PC-9 (cell line): ENCODE results near the gene PIH1D1. TPM values are rescaled to one million over a fixed set of nuclear protein-coding genes. Genes with fewer than 3 reads are reported as not detected.
A peak's percentile ranks its signal among the peaks of the same experiment; 100 is the strongest.

Experiments
- BruUV-seq: library from RNA; stranded (reverse); fragments of 400-500 nt; replicated peaks from 2 replicates; lab custom pipeline; 2021; lab: Mats Ljungman, UMichigan
- CTCF ChIA-PET: fragments of 300-600 bp; sonication (Branson Sonifier 250); formaldehyde crosslinking; loops from one replicate; lab custom pipeline; 2022; ENCODE audit warnings: antibody characterized with exemption; lab: Charles Lee
- POLR2A ChIA-PET: fragments of 300-600 bp; sonication (Branson Sonifier 250); formaldehyde crosslinking; loops from one replicate; lab custom pipeline; 2022; ENCODE audit warnings: antibody characterized with exemption; ENCODE audit not compliant: unreplicated experiment; lab: Charles Lee
- DNase-seq, 2 experiments: peaks; one replicate each; pipeline versions ENCODE4 v3.0.0 to v3.0.0-alpha.2; 2015 to 2022; ENCODE audit warnings: mixed read lengths in 1 of 2
- H2AFZ ChIP-seq: fragments of 200-600 bp; sonication (generic); 2 replicates; pipeline ENCODE4 v1.8.1; 2017; ENCODE audit warnings: antibody characterized with exemption
- H3F3A ChIP-seq: fragments of 200-600 bp; sonication (generic); 2 replicates; pipeline ENCODE4 v1.8.1; 2017; ENCODE audit warnings: antibody characterized with exemption, mild to moderate bottlenecking, low read depth; ENCODE audit not compliant: insufficient read depth
- H3K27ac ChIP-seq: fragments of 200-600 bp; sonication (generic); 2 replicates; pipeline ENCODE4 v1.6.1; 2016; ENCODE audit warnings: mixed run types
- H3K27me3 ChIP-seq: fragments of 200-600 bp; sonication (generic); 2 replicates; pipeline ENCODE4 v1.6.1; 2016; ENCODE audit warnings: low read depth, mixed run types; ENCODE audit not compliant: insufficient read depth
- H3K36me3 ChIP-seq: fragments of 200-600 bp; sonication (generic); 2 replicates; pipeline ENCODE4 v1.6.1; 2016; ENCODE audit warnings: low read depth, mixed run types
- H3K4me1 ChIP-seq: fragments of 200-600 bp; sonication (generic); replicated peaks from 2 replicates; pipeline ENCODE4 v1.6.1; 2016; ENCODE audit warnings: mixed run types; ENCODE audit not compliant: insufficient read depth
- H3K4me2 ChIP-seq: fragments of 200-600 bp; sonication (generic); 2 replicates; pipeline ENCODE4 v1.6.1; 2017; ENCODE audit warnings: mixed run types
- H3K4me3 ChIP-seq: fragments of 200-600 bp; sonication (generic); 2 replicates; pipeline ENCODE4 v1.6.1; 2016; ENCODE audit warnings: mixed run types
- H3K79me2 ChIP-seq: fragments of 200-600 bp; sonication (generic); 2 replicates; pipeline ENCODE4 v1.6.1; 2017; ENCODE audit warnings: low read depth, mixed run types
- H3K9me2 ChIP-seq: fragments of 200-600 bp; sonication (generic); 2 replicates; pipeline ENCODE4 v1.8.1; 2017; ENCODE audit warnings: mild to moderate bottlenecking; ENCODE audit not compliant: insufficient read depth
- H3K9me3 ChIP-seq: fragments of 200-600 bp; sonication (generic); 2 replicates; pipeline ENCODE4 v1.8.1; 2016; ENCODE audit warnings: low read depth; ENCODE audit not compliant: insufficient read depth
- H4K20me1 ChIP-seq: fragments of 200-600 bp; sonication (generic); 2 replicates; pipeline ENCODE4 v1.8.1; 2017; ENCODE audit not compliant: insufficient read depth
- CTCF ChIP-seq: fragments of 200-600 bp; sonication (generic); conservative IDR thresholded peaks from 2 replicates; pipeline ENCODE4 v1.6.1; 2017; ENCODE audit warnings: mixed run types, antibody characterized with exemption, mild to moderate bottlenecking, moderate library complexity
- EZH2 ChIP-seq: fragments of 200-600 bp; sonication (generic); IDR thresholded peaks from 2 replicates; pipeline ENCODE4 v1.8.0; 2017; ENCODE audit warnings: antibody characterized with exemption, low read depth
- intact Hi-C: fragments of 100-400 bp; cut with micrococcal nuclease; formaldehyde crosslinking; loops from one replicate; pipeline ENCODE4 v1.10.0; 2022; ENCODE audit not compliant: unreplicated experiment
- total RNA-seq: library from RNA; stranded (reverse); gene quantifications from 2 replicates; pipeline ENCODE4 v1.2.3, GENCODE V29; 2021

The PIH1D1 gene
- total RNA-seq, 1 experiment from 2014 or later, result 156 TPM

GRCh38 chr19:49403404-49404187 is 48.0 kb downstream of the PIH1D1 start:
- ChIA-PET CTCF (no interaction called here), POLR2A (no interaction called here)
- no peak overlapping the region for H3K4me3 ChIP-seq
- H3K9me3 ChIP-seq, result no peaks in the 10 kb centered on the region
- H3K36me3 ChIP-seq, result no peaks in the 10 kb centered on the region
- peak; percentile 41 to 67 for DNase-seq
- BruUV-seq, result no TSS peak
- H3K4me2 ChIP-seq, result peak overlapping the region; percentile 57
- H2AFZ ChIP-seq, result 0 out of 2 replicates have a peak overlapping the region, but pooled peaks have one; percentile 37
- no peaks in the 10 kb centered on the region for H3K79me2 ChIP-seq
- H3K27me3 ChIP-seq, result no peaks in the 10 kb centered on the region
- H3K9me2 ChIP-seq, result no peaks in the 10 kb centered on the region
- no peak for TF ChIP-seq EZH2
- no peak for TF ChIP-seq CTCF
- H4K20me1 ChIP-seq, result no peaks in the 10 kb centered on the region
- peaks cover 12% of the 10 kb centered on the region for H3F3A ChIP-seq
- no peak overlapping the region for H3K27ac ChIP-seq
- peaks cover 9% of the 10 kb centered on the region for H3K4me1 ChIP-seq
- intact Hi-C loops, result no loop called here

DNA sequence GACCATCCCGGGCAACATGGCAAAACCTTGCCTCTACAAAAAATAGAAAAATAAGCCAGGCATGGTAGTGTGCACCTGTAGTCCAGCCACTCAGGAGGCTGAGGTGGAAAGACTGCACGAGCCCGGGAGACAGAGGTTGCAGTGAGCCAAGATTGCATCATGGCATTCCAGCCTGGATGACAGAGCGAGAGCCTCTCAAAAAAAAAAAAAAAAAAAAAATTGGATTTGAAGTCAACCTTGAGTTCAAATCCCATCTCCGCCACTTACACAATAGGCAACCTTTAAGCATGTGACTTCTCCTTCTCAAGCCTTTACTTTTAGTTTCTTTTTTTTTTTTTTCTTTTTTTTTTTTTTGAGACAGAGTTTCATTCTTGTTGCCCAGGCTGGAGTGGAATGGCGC is 51.6 kb downstream of the PIH1D1 start:
- Histone ChIP-seq H3K4me2 (no peak overlapping the region), H4K20me1 (no peaks in the 10 kb centered on the region), H2AFZ (no peak overlapping the region), H3F3A (peaks cover 12% of the 10 kb centered on the region), H3K27ac (no peak overlapping the region), H3K27me3 (no peaks in the 10 kb centered on the region), H3K79me2 (no peaks in the 10 kb centered on the region), H3K9me3 (no peaks in the 10 kb centered on the region), H3K4me1 (peaks cover 9% of the 10 kb centered on the region), H3K36me3 (no peaks in the 10 kb centered on the region), H3K9me2 (no peaks in the 10 kb centered on the region), H3K4me3 (no peak overlapping the region)
- ChIA-PET CTCF (no interaction called here), POLR2A (no interaction called here)
- DNase-seq, result no peak
- TF ChIP-seq CTCF (no peak), EZH2 (no peak)
- intact Hi-C loops, result no loop called here
- no TSS peak for BruUV-seq

- intact Hi-C loops, result no loop called here
- ChIA-PET POLR2A (interaction anchor here (0.6 kb wide), 2 partner anchors 44 to 368 kb away, joined by 7 to 12 read pairs; no protein-coding TSS in a partner anchor), CTCF (no interaction called here)
- Histone ChIP-seq H4K20me1 (no peaks in the 10 kb centered on the region), H3K4me3 (no peak overlapping the region), H3K4me1 (peaks cover 8% of the 10 kb centered on the region), H3K36me3 (no peaks in the 10 kb centered on the region), H3K9me3 (no peaks in the 10 kb centered on the region), H3F3A (peaks cover 7% of the 10 kb centered on the region), H2AFZ (no peak overlapping the region), H3K27ac (no peak overlapping the region), H3K9me2 (no peaks in the 10 kb centered on the region), H3K27me3 (peaks cover 4% of the 10 kb centered on the region; the same call in 1 of the 2 replicates), H3K79me2 (no peaks in the 10 kb centered on the region), H3K4me2 (no peak overlapping the region)
- no peak for DNase-seq
- BruUV-seq, result no TSS peak
- no peak for TF ChIP-seq EZH2
- no peak for TF ChIP-seq CTCF
Measured at GRCh38 chr19:49398931-49399330, 52.7 kb downstream of the PIH1D1 start.
